AG04449 (cell line): ENCODE results near the gene GPD2.

Experiments used
- CTCF ChIA-PET: fragments of 350-600 bp; formaldehyde crosslinking; extraction: SDS; loops from one replicate; lab custom pipeline; 2021; ENCODE audit warnings: antibody characterized with exemption; lab: Yijun Ruan, JAX
- POLR2A ChIA-PET: fragments of 400-600, 350-600 bp; formaldehyde crosslinking; extraction: SDS; loops from one replicate; lab custom pipeline; 2020; ENCODE audit warnings: antibody characterized with exemption, inconsistent platforms; lab: Yijun Ruan, JAX
- DNase-seq: peaks from one replicate; pipeline ENCODE4 v3.0.0-alpha.2; 2010; ENCODE audit warnings: low read depth, low spot score
- H3K4me3 ChIP-seq: 2 replicates; pipeline ENCODE4 v1.5.1; 2011; ENCODE audit warnings: low read depth, mild to moderate bottlenecking, control low read depth, low read length
- TF ChIP-seq, protein P1 (sequence below): IDR thresholded peaks from one replicate; pipeline ENCODE4 v1.5.1; 2011; ENCODE audit warnings: mild to moderate bottlenecking, moderate library complexity, low read length, control low read depth, inconsistent platforms; ENCODE audit not compliant: insufficient read depth; ENCODE audit errors: missing control alignments

The GPD2 gene

DNA sequence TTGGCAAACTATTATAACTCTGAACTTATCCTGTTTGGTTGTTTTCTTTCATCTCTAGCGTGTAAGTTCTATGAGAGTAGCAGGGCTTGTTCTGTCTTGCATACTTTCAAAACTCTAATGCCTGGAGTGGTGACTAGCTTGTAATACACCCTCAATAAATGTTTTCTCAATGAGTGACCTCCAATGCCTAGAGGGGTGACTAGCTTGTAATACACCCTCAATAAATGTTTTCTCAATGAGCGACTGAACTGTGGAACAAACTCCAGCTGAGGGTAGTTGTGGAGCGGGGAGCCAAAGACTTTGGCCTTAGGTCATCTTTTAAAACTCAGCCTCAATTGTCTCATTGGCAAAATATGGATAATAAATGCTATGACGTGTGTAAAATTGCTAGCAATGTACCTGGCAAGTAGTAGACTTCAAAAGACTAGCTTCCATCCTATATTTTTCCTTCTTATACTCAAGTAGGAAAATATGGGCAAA is 1.8 kb downstream of the GPD2 start:
- POLR2A ChIA-PET: interaction anchor here (1.9 kb wide), 1 partner anchor 96 kb away, joined by 5 read pairs; no protein-coding TSS in a partner anchor
- CTCF ChIA-PET: interaction anchor here (0.8 to 2.3 kb wide), 3 partner anchors 10 to 151 kb away, joined by 3 to 9 read pairs (median 4); no protein-coding TSS in a partner anchor
- TF ChIP-seq, protein P1, sequence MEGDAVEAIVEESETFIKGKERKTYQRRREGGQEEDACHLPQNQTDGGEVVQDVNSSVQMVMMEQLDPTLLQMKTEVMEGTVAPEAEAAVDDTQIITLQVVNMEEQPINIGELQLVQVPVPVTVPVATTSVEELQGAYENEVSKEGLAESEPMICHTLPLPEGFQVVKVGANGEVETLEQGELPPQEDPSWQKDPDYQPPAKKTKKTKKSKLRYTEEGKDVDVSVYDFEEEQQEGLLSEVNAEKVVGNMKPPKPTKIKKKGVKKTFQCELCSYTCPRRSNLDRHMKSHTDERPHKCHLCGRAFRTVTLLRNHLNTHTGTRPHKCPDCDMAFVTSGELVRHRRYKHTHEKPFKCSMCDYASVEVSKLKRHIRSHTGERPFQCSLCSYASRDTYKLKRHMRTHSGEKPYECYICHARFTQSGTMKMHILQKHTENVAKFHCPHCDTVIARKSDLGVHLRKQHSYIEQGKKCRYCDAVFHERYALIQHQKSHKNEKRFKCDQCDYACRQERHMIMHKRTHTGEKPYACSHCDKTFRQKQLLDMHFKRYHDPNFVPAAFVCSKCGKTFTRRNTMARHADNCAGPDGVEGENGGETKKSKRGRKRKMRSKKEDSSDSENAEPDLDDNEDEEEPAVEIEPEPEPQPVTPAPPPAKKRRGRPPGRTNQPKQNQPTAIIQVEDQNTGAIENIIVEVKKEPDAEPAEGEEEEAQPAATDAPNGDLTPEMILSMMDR: no peak
- no peak for DNase-seq
- no peak overlapping the region for H3K4me3 ChIP-seq

- ChIA-PET CTCF (no interaction called here), POLR2A (no interaction called here)
- H3K4me3 ChIP-seq: no peak overlapping the region
- TF ChIP-seq, protein P1: no peak
- no peak for DNase-seq
Measured at GRCh38 chr2:156443089-156443488, 6.9 kb downstream of the GPD2 start.

DNA sequence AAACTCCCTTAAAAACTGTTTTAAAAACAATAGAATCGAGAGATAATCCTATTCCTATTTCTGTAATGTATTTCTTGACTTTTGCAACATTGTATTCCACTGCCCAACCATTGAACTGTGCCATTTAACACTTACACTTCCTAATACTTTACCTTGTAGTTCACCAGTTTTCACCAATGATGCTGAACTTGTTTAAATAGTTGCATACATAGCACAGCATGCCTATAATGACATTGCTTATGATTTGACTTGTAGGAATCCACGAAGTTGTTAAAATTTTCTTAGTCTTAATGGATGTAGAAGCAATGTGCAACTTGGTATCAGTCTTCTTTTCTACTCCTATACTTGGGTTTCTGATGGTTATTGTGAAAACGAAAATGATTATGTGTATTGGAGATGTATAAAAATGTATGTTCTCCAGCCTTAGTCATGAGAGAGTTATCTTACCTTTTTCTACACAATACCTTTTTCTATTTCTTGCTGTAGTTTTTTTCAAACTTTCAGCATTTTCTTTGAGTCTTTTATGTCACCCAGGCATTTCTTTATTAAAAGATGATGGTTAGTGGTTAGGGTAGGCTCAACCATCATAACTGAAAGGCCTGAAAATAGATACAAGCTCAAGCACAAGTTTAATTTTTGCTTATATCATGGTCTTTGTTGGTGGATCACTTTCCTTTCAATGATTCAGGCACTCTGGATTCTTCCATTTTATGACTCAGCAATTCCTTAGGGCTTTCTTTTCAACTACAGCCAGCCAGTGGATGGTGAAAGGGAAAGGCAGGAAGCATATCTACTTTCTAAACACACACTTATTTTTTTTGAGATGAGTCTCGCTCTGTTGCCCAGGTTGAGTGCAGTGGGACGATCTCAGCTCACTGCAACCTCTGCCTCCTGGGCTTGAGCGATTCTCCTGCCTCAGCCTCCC is 9.4 kb downstream of the GPD2 start:
- ChIA-PET POLR2A (interaction anchor here (0.6 to 1.6 kb wide), 2 partner anchors 10 to 110 kb away, joined by 3 to 4 read pairs; partner anchors contain the start of gene GPD2), CTCF (interaction anchor here (0.9 kb wide), 1 partner anchor 10 kb away, joined by 3 read pairs; no protein-coding TSS in a partner anchor)
- no peak overlapping the region for H3K4me3 ChIP-seq
- TF ChIP-seq, protein P1: no peak
- no peak for DNase-seq

- no peak overlapping the region for H3K4me3 ChIP-seq
- no peak for DNase-seq
- CTCF ChIA-PET: no interaction called here
- POLR2A ChIA-PET: no interaction called here
- TF ChIP-seq, protein P1: no peak
Measured at GRCh38 chr2:156447761-156448160, 11.6 kb downstream of the GPD2 start.

GRCh38 chr2:156448766-156449165 is 12.6 kb downstream of the GPD2 start:
- no peak overlapping the region for H3K4me3 ChIP-seq
- DNase-seq: no peak
- TF ChIP-seq, protein P1: no peak
- POLR2A ChIA-PET: no interaction called here
- CTCF ChIA-PET: no interaction called here

DNA sequence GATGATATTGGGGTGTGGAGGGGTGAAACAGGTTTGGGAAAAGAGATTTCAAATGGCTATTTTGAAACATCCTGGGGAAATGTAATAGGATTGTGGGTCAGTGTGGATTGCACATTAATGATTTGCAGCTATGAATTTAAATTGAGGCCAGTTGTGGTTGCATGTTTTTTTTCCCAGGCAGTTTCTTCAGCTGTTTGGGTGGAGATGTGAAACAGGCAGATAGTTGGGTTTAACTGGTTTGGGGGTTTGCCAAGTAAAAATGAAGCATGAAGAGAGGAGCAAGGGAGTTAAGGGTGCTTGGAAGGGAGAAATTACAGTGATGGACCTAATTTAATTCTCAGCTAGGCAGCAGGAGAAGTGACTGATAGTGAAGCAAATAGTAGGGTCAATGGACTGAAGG is 16.8 kb downstream of the GPD2 start:
- CTCF ChIA-PET: no interaction called here
- POLR2A ChIA-PET: no interaction called here
- TF ChIP-seq, protein P1: no peak
- no peak for DNase-seq
- H3K4me3 ChIP-seq: no peak overlapping the region
